Astrocyte (in vitro differentiated cells and primary cell): ENCODE results near the gene WFDC9.
"Not testable (repeated sequence)": the region's sequence is repeated elsewhere in the genome, so short reads cannot be mapped to it uniquely, and the experiment has no call there.

Experiments used
- CTCF ChIP-seq: IDR thresholded peaks from 2 replicates; pipeline ENCODE4 v1.5.1; 2011; ENCODE audit warnings: low read depth, mild to moderate bottlenecking, inconsistent platforms, low read length, moderate library complexity; ENCODE audit not compliant: insufficient read depth
- EZH2 ChIP-seq: IDR thresholded peaks from 2 replicates; pipeline ENCODE4 v1.6.1; 2012; ENCODE audit warnings: mild to moderate bottlenecking, low read length, inconsistent platforms; ENCODE audit not compliant: insufficient read depth

- not testable (repeated sequence) for TF ChIP-seq CTCF, EZH2
These were observed 10.0 kb upstream of the WFDC9 start for GRCh38 chr20:45641076-45641475.
